PFSK-1 (cell line): ENCODE results near the gene ZNF775.

Experiments used
- POLR2AphosphoS5 ChIP-seq: IDR thresholded peaks from 2 replicates; pipeline ENCODE4 v1.6.1; 2012; ENCODE audit warnings: low read depth, mild to moderate bottlenecking, control low read depth, low read length, moderate library complexity
- REST ChIP-seq, 2 experiments: IDR thresholded peaks; 2 replicates each; pipeline versions ENCODE4 v1.6.1 to v1.8.0; 2011 to 2012; ENCODE audit warnings: low read depth in 2 of 2, low read length in 2 of 2, control low read depth in 1 of 2, inconsistent platforms in 1 of 2, mild to moderate bottlenecking in 1 of 2, moderate library complexity in 1 of 2; ENCODE audit not compliant: insufficient read depth in 1 of 2
- TAF1 ChIP-seq: IDR thresholded peaks from 2 replicates; pipeline ENCODE4 v1.6.1; 2012; ENCODE audit warnings: low read length, control low read depth, borderline replicate concordance; ENCODE audit not compliant: insufficient read depth

GRCh38 chr7:150389532-150389816, 10.3 kb downstream of the ZNF775 start:
- TF ChIP-seq TAF1 (no peak), POLR2AphosphoS5 (no peak), REST (IDR thresholded peaks at IDR 0.05; ENCODE audit: insufficient read depth in 1 of 2, low read depth in 2 of 2, low read length in 2 of 2) (no peak)
